IMR-90 (cell line): ENCODE measurements around the gene HYAL1.

Experiments used
- MAFK ChIP-seq: IDR thresholded peaks from 2 replicates; pipeline ENCODE4 v1.6.1; 2012; ENCODE audit warnings: low read depth, low read length, improper control_type of control experiment
- MXI1 ChIP-seq: IDR thresholded peaks from 2 replicates; pipeline ENCODE4 v1.6.1; 2012; ENCODE audit warnings: low read depth, mild to moderate bottlenecking, low read length, moderate library complexity, borderline replicate concordance
- POLR2A ChIP-seq: IDR thresholded peaks from 2 replicates; pipeline ENCODE4 v1.6.1; 2012; ENCODE audit warnings: mild to moderate bottlenecking, low read depth, low read length
- RAD21 ChIP-seq: IDR thresholded peaks from 2 replicates; pipeline ENCODE4 v1.6.1; 2012; ENCODE audit warnings: low read length, improper control_type of control experiment
- RFX5 ChIP-seq: IDR thresholded peaks from 2 replicates; pipeline ENCODE4 v1.8.0; 2012; ENCODE audit warnings: low read depth, mild to moderate bottlenecking, low read length, moderate library complexity
- TF ChIP-seq, protein P1 (sequence below): conservative IDR thresholded peaks from 2 replicates; pipeline ENCODE4 v1.5.1; 2012; ENCODE audit warnings: mild to moderate bottlenecking, low read depth, low read length, improper control_type of control experiment

DNA sequence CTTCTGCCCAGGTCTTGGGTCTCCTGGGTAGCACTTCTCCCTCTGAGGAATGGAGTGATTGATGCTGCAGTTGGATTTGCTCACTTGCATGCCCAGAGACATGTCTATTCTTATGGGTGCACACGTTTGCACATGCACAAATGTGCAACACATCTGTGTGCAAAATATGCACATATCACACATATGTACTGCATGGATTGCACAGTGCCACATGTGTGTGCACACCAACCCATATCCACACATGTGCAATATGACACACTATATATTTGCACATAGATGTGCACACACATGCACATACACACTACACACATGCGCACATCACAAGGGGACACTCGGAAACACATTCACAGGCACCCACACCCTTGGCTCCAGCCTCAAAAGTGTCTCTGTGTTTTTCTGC, 35.1 kb downstream of the HYAL1 start:
- no peak for TF ChIP-seq RAD21
- TF ChIP-seq POLR2A, result no peak
- TF ChIP-seq, protein P1, sequence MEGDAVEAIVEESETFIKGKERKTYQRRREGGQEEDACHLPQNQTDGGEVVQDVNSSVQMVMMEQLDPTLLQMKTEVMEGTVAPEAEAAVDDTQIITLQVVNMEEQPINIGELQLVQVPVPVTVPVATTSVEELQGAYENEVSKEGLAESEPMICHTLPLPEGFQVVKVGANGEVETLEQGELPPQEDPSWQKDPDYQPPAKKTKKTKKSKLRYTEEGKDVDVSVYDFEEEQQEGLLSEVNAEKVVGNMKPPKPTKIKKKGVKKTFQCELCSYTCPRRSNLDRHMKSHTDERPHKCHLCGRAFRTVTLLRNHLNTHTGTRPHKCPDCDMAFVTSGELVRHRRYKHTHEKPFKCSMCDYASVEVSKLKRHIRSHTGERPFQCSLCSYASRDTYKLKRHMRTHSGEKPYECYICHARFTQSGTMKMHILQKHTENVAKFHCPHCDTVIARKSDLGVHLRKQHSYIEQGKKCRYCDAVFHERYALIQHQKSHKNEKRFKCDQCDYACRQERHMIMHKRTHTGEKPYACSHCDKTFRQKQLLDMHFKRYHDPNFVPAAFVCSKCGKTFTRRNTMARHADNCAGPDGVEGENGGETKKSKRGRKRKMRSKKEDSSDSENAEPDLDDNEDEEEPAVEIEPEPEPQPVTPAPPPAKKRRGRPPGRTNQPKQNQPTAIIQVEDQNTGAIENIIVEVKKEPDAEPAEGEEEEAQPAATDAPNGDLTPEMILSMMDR, result no peak
- no peak for TF ChIP-seq MXI1
- TF ChIP-seq RFX5, result no peak
- TF ChIP-seq MAFK, result no peak
